Activated T-cell treated with anti-CD3 and anti-CD28 coated beads, Interleukin-2, amount 50 U/mL, for 1 hour (primary cell): ENCODE data around the gene PIGBOS1.
"Not testable (repeated sequence)": the region's sequence is repeated elsewhere in the genome, so short reads cannot be mapped to it uniquely, and the experiment has no call there.

Source experiments
- DNase-seq: peaks from one replicate; pipeline ENCODE4 v3.0.0-alpha.2; 2020

PIGBOS1 gene

GRCh38 chr15:55290528-55291057 is 28.3 kb downstream of the PIGBOS1 start:
- peak; percentile 88 for DNase-seq

GRCh38 chr15:55289746-55290527 is 29.0 kb downstream of the PIGBOS1 start, which contains the start of gene RAB27A:
TSS of gene RAB27A (minus strand) at chr15:55289813. CDS start at chr15:55234934, 54,879 bp downstream.
- peak; percentile 80 for DNase-seq

GRCh38 chr15:55289011-55289745 is 29.7 kb downstream of the PIGBOS1 start:
- DNase-seq = peak; percentile 51

GRCh38 chr15:55288006-55288717 is 30.8 kb downstream of the PIGBOS1 start:
- DNase-seq = no peak

- not testable (repeated sequence) for DNase-seq
Observed at GRCh38 chr15:55286442-55287189, 32.3 kb downstream of the PIGBOS1 start.

GRCh38 chr15:55284426-55284825 is 34.5 kb downstream of the PIGBOS1 start:
- DNase-seq = no peak

- DNase-seq = no peak
Observed at GRCh38 chr15:55283379-55284147, 35.4 kb downstream of the PIGBOS1 start.

- DNase-seq = no peak
Observed at GRCh38 chr15:55282284-55282833, 36.6 kb downstream of the PIGBOS1 start.

- DNase-seq = no peak
Observed at GRCh38 chr15:55281517-55282228, 37.2 kb downstream of the PIGBOS1 start.

GRCh38 chr15:55280589-55280988 is 38.3 kb downstream of the PIGBOS1 start:
- DNase-seq = not testable (repeated sequence)

GRCh38 chr15:55279746-55280351 is 39.1 kb downstream of the PIGBOS1 start:
- peak; percentile 39 for DNase-seq

GRCh38 chr15:55279100-55279745 is 39.7 kb downstream of the PIGBOS1 start:
- no peak for DNase-seq

- no peak for DNase-seq
Observed at GRCh38 chr15:55277715-55278114, 41.2 kb downstream of the PIGBOS1 start.

GRCh38 chr15:55277116-55277564 is 41.8 kb downstream of the PIGBOS1 start:
- DNase-seq = peak; percentile 43

- no peak for DNase-seq
Observed at GRCh38 chr15:55276324-55276723, 42.6 kb downstream of the PIGBOS1 start.

- no peak for DNase-seq
Observed at GRCh38 chr15:55270291-55270690, 48.6 kb downstream of the PIGBOS1 start.

GRCh38 chr15:55268176-55268695 is 50.7 kb downstream of the PIGBOS1 start:
- DNase-seq = no peak

GRCh38 chr15:55267401-55268175 is 51.3 kb downstream of the PIGBOS1 start:
- DNase-seq = peak; percentile 74
